Smooth muscle cell (in vitro differentiated cells): Measurements from ENCODE around the gene NLRP10. TPM values are rescaled to one million over a fixed set of nuclear protein-coding genes. Genes with fewer than 3 reads are reported as not detected.

Experiments
- DNase-seq: peaks from one replicate; lab custom pipeline; 2025; ENCODE audit not compliant: unreplicated experiment; lab: John Stamatoyannopoulos, UW
- H2AFZ ChIP-seq: fragments of 200-600 bp; sonication (generic); 2 replicates; pipeline ENCODE4 v1.6.0; 2016; ENCODE audit warnings: antibody characterized with exemption, low read depth, mild to moderate bottlenecking
- H3F3A ChIP-seq: fragments of 200-600 bp; sonication (generic); 2 replicates; pipeline ENCODE4 v1.6.0; 2017; ENCODE audit warnings: antibody characterized with exemption, low read depth
- H3K27ac ChIP-seq: fragments of 200-600 bp; sonication (generic); 2 replicates; pipeline ENCODE4 v1.5.1; 2016; ENCODE audit warnings: low read depth, mild to moderate bottlenecking
- H3K27me3 ChIP-seq: fragments of 200-600 bp; sonication (generic); 2 replicates; pipeline ENCODE4 v1.6.1; 2016; ENCODE audit warnings: low read depth, mild to moderate bottlenecking
- H3K36me3 ChIP-seq: fragments of 200-600 bp; sonication (generic); 2 replicates; pipeline ENCODE4 v1.5.1; 2016; ENCODE audit warnings: low read depth
- H3K4me1 ChIP-seq: fragments of 200-600 bp; sonication (generic); 2 replicates; pipeline ENCODE4 v1.5.1; 2016; ENCODE audit warnings: low read depth
- H3K4me2 ChIP-seq: fragments of 200-600 bp; sonication (generic); 2 replicates; pipeline ENCODE4 v1.6.0; 2016; ENCODE audit warnings: mild to moderate bottlenecking
- H3K4me3 ChIP-seq: fragments of 200-600 bp; sonication (generic); 2 replicates; pipeline ENCODE4 v1.5.1; 2016; ENCODE audit warnings: mild to moderate bottlenecking
- H3K79me2 ChIP-seq: fragments of 200-600 bp; sonication (generic); 2 replicates; pipeline ENCODE4 v1.6.0; 2016; ENCODE audit warnings: low read depth, mild to moderate bottlenecking
- H3K9ac ChIP-seq: fragments of 200-600 bp; sonication (generic); 2 replicates; pipeline ENCODE4 v1.6.0; 2016; ENCODE audit warnings: low read depth
- H3K9me3 ChIP-seq: fragments of 200-600 bp; sonication (generic); replicated peaks from 2 replicates; pipeline ENCODE4 v1.5.1; 2016; ENCODE audit warnings: low read depth
- H4K20me1 ChIP-seq: fragments of 200-600 bp; sonication (generic); 2 replicates; pipeline ENCODE4 v1.6.0; 2016; ENCODE audit warnings: low read depth
- WGBS: methylation state at CpG from one replicate; pipeline ENCODE4 v1.1.7; 2016; ENCODE audit warnings: low lambda C conversion rate; 5-methylcytosine and 5-hydroxymethylcytosine counted together
- polyA plus RNA-seq: library from polyadenylated mRNA; unstranded; fragments of >200 nt; fragmentation: Nextera tagmentation; extraction: Ambion mirVana; gene quantifications from 2 replicates; pipeline ENCODE4 v1.2.1, GENCODE V29; 2016
- total RNA-seq: library from RNA; depleted of rRNA; stranded (reverse); fragments of >200 nt; gene quantifications from 2 replicates; pipeline ENCODE4 v1.2.3, GENCODE V29; 2014
- TF ChIP-seq, protein P1 (sequence below): fragments of 200-600 bp; sonication (generic); IDR thresholded peaks from 2 replicates; pipeline ENCODE4 v1.5.1; 2017; ENCODE audit warnings: borderline replicate concordance, mild to moderate bottlenecking, antibody characterized with exemption; ENCODE audit not compliant: insufficient read depth, poor library complexity, severe bottlenecking

Gene NLRP10
- total and polyA plus RNA-seq, 2 experiments from 2014 or later = 0.59 to 0.81 TPM

DNA sequence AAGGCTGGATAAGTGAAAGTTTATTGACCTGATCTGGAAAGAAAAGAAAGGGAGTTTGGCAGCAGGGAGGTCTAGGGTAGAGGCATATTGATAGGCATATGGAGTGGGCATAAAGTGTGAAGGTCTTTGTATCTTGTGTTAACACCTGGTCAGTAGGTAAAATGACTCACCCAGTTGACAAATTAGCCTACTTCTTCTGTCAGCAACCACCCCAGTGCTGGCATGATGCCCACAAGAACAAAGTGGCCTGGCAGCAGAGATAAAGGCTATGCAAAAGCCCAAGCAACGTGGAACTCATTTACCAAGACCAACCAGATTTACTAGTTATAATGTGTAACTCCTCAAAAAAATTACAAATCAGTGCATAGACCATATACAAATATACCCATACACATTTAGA, 28.6 kb downstream of the NLRP10 start:
- H4K20me1 ChIP-seq = no peaks in the 10 kb centered on the region
- TF ChIP-seq, protein P1, sequence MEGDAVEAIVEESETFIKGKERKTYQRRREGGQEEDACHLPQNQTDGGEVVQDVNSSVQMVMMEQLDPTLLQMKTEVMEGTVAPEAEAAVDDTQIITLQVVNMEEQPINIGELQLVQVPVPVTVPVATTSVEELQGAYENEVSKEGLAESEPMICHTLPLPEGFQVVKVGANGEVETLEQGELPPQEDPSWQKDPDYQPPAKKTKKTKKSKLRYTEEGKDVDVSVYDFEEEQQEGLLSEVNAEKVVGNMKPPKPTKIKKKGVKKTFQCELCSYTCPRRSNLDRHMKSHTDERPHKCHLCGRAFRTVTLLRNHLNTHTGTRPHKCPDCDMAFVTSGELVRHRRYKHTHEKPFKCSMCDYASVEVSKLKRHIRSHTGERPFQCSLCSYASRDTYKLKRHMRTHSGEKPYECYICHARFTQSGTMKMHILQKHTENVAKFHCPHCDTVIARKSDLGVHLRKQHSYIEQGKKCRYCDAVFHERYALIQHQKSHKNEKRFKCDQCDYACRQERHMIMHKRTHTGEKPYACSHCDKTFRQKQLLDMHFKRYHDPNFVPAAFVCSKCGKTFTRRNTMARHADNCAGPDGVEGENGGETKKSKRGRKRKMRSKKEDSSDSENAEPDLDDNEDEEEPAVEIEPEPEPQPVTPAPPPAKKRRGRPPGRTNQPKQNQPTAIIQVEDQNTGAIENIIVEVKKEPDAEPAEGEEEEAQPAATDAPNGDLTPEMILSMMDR = no peak
- H3K4me1 ChIP-seq = no peaks in the 10 kb centered on the region
- no peaks in the 10 kb centered on the region for H3K9me3 ChIP-seq
- no peak overlapping the region for H3K27ac ChIP-seq
- no peak overlapping the region for H3K4me3 ChIP-seq
- H3K27me3 ChIP-seq = no peaks in the 10 kb centered on the region
- no peaks in the 10 kb centered on the region for H3K36me3 ChIP-seq
- no peaks in the 10 kb centered on the region for H3K79me2 ChIP-seq
- no peak overlapping the region for H3K4me2 ChIP-seq
- H3K9ac ChIP-seq = no peak overlapping the region
- no peaks in the 10 kb centered on the region for H3F3A ChIP-seq
- WGBS = 76% methylated on average over 1 of the region's 1 CpG
- no peak for DNase-seq
- H2AFZ ChIP-seq = no peak overlapping the region

DNA sequence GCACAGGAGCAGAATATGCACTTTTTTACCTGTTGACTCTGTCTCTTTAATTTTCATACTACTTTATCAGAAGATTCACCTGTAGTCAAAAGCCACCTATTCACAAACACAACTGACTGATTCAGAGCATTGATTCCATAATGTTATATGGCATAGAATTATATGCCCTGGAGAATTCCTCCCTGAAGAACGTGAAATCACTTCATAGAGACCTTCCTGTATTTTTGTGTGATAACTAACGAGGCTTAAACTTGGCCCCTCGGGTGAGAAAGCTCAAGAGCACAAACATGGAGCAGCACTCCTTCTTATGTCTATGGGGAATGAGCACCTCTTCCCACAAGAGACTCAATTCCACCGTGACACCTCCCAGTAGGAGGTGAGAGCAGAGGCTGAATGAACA, 34.1 kb downstream of the NLRP10 start, which contains the start of gene OR10A6:
OR10A6 (minus strand) TSS at position 101 of the 400 bp plus-strand sequence. CDS start 2,606 bp downstream, outside the sequence.
- H3F3A ChIP-seq = no peaks in the 10 kb centered on the region
- no peak within 1 kb of the TSS for H3K4me2 ChIP-seq
- no peaks in the 10 kb centered on the region for H3K36me3 ChIP-seq
- no peaks in the 10 kb centered on the region for H3K27me3 ChIP-seq
- no peaks in the 10 kb centered on the region for H3K9me3 ChIP-seq
- TF ChIP-seq, protein P1 = no peak
- no peaks in the 10 kb centered on the region for H3K4me1 ChIP-seq
- no peak for DNase-seq
- no peak within 1 kb of the TSS for H3K27ac ChIP-seq
- H3K4me3 ChIP-seq = no peak within 1 kb of the TSS
- H3K79me2 ChIP-seq = no peaks in the 10 kb centered on the region
- no peak within 1 kb of the TSS for H2AFZ ChIP-seq
- 87% methylated on average over 4 of the region's 4 CpGs for WGBS
- H3K9ac ChIP-seq = no peak within 1 kb of the TSS
- no peaks in the 10 kb centered on the region for H4K20me1 ChIP-seq

DNA sequence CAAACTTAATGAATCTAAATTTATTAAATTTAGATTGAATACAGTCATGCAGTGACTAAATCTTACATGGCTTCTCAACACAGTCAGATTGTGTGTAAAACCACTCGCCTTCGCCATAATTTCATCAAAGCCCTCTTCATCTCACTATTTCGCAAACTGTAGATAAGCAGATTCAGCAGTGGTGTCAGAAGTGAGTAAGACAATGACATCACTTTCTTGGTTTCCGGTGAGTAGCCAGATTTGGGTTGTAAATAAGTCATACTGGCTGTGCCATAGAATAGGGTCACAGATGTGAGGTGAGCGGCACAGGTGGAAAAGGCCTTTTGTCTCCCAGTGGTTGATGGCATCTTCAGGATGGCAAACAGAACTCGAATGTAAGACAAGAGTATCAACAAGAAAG, 37.6 kb downstream of the NLRP10 start:
- TF ChIP-seq, protein P1 = no peak
- WGBS = 78% methylated on average over 6 of the region's 6 CpGs
- no peak for DNase-seq

DNA sequence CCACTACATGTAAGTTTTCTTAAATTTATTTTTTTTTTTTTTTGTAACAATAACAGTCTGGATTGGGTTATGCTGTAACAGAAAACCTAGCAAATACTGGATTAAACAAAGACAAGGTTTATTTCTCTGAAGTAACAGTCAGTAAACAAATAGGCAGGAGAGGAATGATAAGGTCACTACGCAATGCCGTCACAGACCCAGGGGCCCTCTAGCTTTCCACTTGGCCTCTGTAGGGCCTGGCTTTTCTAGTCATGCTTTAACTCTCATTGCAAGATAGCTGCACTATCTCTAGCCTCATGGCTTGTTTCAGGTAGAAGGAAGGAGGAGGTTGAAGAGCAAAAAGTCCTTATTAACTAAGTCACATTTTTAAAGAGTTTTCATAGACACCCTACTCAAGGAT, 40.7 kb downstream of the NLRP10 start:
- TF ChIP-seq, protein P1 = no peak
- no peak overlapping the region for H3K9ac ChIP-seq
- no peaks in the 10 kb centered on the region for H3K9me3 ChIP-seq
- H2AFZ ChIP-seq = no peak overlapping the region
- H3F3A ChIP-seq = no peaks in the 10 kb centered on the region
- no peak overlapping the region for H3K4me3 ChIP-seq
- WGBS = 57% methylated on average over 2 of the region's 2 CpGs
- no peaks in the 10 kb centered on the region for H3K4me1 ChIP-seq
- H3K27ac ChIP-seq = no peak overlapping the region
- DNase-seq = no peak
- H3K79me2 ChIP-seq = no peaks in the 10 kb centered on the region
- H3K27me3 ChIP-seq = no peaks in the 10 kb centered on the region
- no peaks in the 10 kb centered on the region for H4K20me1 ChIP-seq
- H3K4me2 ChIP-seq = no peak overlapping the region
- H3K36me3 ChIP-seq = no peaks in the 10 kb centered on the region

More for the DNA sequence above, 37.6 kb downstream of the NLRP10 start:
- Histone ChIP-seq H3K27ac (no peak overlapping the region), H3K27me3 (no peaks in the 10 kb centered on the region), H3K4me3 (no peak overlapping the region), H3K4me1 (no peaks in the 10 kb centered on the region), H4K20me1 (no peaks in the 10 kb centered on the region), H3K79me2 (no peaks in the 10 kb centered on the region), H3F3A (no peaks in the 10 kb centered on the region), H3K36me3 (no peaks in the 10 kb centered on the region), H3K9me3 (no peaks in the 10 kb centered on the region), H2AFZ (no peak overlapping the region), H3K9ac (no peak overlapping the region), H3K4me2 (no peak overlapping the region)
